Bone marrow (tissue), 2 donors: ENCODE data around the gene DNAJC22.
A peak's percentile ranks its signal among the peaks of the same experiment; 100 is the strongest.
"Not testable (repeated sequence)": the region's sequence is repeated elsewhere in the genome, so short reads cannot be mapped to it uniquely, and the experiment has no call there.

Experiments used
- DNase-seq, 2 donors: peaks; one replicate each; lab custom pipeline; 2025; lab: John Stamatoyannopoulos, UW

DNAJC22 gene

GRCh38 chr12:49346659-49347310 lies at the start of gene DNAJC22:
Gene DNAJC22, plus strand, starts transcription at chr12:49346888. Its CDS starts 1,985 bp downstream, at chr12:49348873.
- DNase-seq, result no peak

GRCh38 chr12:49297695-49298060 lies 49.0 kb upstream of the DNAJC22 start:
- no peak for DNase-seq

DNA sequence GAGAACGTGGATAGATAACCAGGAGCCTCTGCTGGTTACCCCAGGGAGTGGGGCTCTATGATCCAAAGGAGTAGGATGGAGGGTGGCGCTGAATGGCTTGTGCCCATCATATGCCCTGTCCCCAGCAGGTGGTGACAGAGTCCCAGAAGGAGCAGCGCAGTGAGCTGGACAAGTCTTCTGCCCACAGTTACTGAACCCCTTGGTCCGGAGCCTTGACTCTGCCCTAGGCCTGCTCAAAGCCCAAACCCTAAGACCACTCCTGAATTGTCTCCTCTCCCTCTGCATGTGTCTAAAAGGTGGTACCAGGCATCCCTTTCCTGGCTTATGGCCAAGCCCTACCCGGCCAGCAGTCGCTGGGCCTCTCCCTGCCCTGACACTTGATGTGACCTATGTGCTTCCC lies 48.5 kb upstream of the DNAJC22 start:
- no peak for DNase-seq

DNA sequence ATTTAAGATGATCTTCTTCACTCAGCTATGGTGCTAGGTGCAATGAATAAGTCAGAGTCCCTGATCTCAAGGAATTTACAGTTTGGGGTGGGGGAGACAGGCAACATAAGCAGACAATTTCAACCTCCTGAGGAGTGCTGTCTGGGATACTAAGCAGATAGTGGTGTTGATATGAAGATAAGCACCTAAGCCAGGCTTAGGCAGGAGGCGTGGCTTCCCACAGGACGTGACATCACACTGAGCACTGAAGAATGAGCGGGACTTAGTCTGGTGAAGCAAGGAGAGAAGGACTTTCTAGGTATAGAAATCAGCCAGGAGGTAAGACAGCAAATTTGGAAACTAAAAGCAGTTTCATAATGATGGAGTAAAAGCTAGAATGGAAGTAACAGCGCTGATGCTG lies 44.9 kb upstream of the DNAJC22 start:
- no peak for DNase-seq

GRCh38 chr12:49304161-49304560 lies 42.5 kb upstream of the DNAJC22 start:
- DNase-seq, result no peak

DNA sequence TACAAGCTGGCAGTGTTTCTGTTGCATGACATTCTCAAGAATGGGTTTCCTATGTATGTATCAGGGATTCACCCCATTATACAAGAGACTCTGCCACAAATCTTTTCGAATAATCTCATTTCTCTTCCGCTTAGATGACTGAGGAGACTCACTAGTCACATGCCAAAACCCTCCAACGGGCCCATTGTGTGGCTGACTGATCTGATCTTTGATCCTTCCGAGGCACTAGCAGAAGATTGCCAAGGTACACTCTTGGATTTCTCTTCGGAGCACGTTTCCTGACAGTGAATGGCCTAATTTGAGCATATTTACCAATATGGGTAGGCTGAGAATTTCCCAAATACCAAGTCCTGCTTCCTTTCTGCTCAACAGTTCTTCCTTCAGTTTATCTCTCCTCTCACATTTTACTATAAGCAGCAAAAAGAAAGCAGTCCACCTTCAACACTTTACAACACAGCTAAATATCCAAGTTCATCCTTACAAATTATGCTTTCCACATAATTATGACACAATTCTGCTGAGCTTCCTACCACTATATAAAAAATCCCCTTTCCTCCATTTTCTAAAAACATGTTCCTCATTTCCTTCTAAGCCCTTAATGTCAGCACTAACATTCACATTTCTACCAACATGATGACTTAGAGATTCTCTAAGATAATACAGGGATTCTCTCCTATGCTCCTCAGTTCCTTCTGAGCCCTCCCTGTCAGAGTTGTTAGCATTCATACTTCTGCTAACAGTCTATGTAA lies 40.8 kb upstream of the DNAJC22 start:
- DNase-seq, result no peak

DNA sequence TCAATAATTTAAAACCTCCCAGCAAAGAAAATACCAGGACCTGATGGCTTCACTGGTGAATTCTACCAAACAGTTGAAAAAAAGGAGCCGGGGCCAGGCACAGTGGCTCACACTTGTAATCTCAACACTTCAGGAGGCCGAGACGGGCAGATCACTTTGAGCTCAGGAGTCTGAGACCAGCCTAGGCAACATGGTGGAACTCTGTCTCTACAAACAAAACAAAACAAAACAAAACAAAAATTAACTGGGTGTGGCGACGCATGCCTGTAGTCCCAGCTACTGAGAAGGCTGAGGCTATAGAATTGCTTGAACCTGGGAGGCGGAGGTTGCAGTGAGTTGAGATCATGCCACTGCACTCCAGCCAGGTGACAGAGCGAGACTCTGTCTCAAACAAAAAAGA lies 37.3 kb upstream of the DNAJC22 start:
- DNase-seq, result no peak

- DNase-seq, result not testable (repeated sequence)
Measured at GRCh38 chr12:49310451-49311000, 36.2 kb upstream of the DNAJC22 start.

DNA sequence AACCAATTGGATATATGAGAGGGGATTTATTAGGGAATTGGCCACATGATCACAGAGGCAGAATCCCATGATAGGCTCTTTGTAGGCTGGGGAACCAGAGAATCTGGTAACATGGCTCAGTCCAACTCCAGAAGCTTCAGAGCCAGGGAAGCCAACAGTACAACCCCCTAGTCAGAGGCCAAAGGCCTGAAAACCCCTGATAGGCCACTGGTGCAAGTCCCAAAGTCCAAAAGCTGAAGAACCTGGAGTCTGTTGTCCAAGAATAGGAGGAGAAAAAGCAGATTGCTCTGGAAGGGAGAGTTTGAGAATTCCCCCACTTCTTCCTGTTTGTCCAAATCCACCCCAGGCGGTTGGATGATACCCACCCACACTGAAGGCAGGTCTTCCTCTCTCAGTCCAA lies 31.9 kb upstream of the DNAJC22 start:
- no peak for DNase-seq

- DNase-seq, result not testable (repeated sequence)
Measured at GRCh38 chr12:49317118-49317517, 29.6 kb upstream of the DNAJC22 start.

DNA sequence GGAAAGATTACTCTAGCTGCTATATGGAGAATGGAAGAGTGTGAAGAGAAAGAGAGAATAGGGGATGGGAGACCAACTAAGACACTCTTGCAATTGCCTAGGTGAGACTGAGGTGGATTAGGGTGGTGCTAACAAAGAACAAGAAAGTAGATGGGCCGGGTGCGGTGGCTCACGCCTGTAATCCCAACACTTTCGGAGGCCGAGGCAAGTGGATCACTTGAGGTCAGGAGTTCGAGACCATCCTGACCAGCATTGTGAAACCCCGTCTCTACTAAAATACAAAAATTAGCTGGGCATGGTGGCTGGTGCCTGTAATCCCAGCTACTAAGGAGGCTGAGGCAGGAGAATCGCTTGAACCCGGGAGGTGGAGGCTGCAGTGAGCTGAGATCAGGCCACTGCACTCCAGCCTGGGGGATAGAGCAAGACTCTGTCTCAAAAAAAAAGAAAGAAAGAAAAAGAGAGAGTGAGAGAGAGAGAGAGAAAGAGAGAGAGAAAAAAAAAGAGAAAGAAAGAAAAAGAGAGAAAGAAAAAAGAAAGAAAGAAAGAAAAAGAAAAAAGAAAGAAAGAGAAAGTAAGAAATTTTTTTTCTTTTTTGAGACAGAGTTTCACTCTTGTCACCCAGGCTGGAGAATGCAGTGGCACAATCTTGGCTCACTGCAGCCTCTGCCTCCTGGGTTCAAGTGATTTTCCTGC lies 26.1 kb upstream of the DNAJC22 start:
- not testable (repeated sequence) for DNase-seq

- no peak for DNase-seq
Measured at GRCh38 chr12:49322367-49322707, 24.4 kb upstream of the DNAJC22 start.

GRCh38 chr12:49322708-49323523 lies 23.8 kb upstream of the DNAJC22 start, which contains the start of gene TROAP:
Gene TROAP, plus strand, starts transcription at chr12:49323255. Its CDS starts 354 bp downstream, at chr12:49323609.
- DNase-seq, result peak; percentile 80 to 97

- no peak for DNase-seq
Measured at GRCh38 chr12:49323524-49324097, 23.1 kb upstream of the DNAJC22 start.

- no peak for DNase-seq
Measured at GRCh38 chr12:49325606-49326005, 21.1 kb upstream of the DNAJC22 start.

GRCh38 chr12:49327368-49327767 lies 19.3 kb upstream of the DNAJC22 start:
- no peak for DNase-seq

- no peak for DNase-seq
Measured at GRCh38 chr12:49327887-49328286, 18.8 kb upstream of the DNAJC22 start.

- no peak for DNase-seq
Measured at GRCh38 chr12:49328816-49329215, 17.9 kb upstream of the DNAJC22 start.

DNA sequence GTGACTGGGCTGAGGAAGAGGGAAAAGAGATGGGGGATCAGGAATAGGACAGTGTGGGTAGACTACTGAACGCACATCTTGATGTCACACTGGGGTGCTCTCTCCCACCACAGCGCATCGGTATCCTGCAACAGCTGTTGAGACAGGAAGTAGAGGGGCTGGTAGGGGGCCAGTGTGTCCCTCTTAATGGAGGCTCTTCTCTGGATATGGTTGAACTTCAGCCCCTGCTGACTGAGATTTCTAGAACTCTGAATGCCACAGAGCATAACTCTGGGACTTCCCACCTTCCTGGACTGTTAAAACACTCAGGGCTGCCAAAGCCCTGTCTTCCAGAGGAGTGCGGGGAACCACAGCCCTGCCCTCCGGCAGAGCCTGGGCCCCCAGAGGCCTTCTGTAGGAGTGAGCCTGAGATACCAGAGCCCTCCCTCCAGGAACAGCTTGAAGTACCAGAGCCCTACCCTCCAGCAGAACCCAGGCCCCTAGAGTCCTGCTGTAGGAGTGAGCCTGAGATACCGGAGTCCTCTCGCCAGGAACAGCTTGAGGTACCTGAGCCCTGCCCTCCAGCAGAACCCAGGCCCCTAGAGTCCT lies 16.6 kb upstream of the DNAJC22 start:
- no peak for DNase-seq

DNA sequence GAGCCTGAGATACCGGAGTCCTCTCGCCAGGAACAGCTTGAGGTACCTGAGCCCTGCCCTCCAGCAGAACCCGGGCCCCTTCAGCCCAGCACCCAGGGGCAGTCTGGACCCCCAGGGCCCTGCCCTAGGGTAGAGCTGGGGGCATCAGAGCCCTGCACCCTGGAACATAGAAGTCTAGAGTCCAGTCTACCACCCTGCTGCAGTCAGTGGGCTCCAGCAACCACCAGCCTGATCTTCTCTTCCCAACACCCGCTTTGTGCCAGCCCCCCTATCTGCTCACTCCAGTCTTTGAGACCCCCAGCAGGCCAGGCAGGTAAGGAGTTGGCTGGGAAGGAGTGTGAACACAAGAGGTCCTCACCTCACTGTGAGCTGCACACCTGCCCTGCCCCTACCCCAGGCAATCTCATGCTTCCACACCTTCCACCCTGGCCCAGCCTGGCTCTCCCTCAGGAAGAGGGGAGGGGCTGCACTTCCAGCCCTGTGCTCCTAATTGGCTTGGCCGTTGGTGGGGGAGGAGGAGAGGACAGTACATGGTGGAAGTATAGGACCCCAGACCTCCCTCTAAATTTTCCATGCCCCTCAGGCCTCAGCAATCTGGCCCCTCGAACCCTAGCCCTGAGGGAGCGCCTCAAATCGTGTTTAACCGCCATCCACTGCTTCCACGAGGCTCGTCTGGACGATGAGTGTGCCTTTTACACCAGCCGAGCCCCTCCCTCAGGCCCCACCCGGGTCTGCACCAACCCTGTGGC lies 15.9 kb upstream of the DNAJC22 start:
- no peak for DNase-seq
